ENCODE data around the gene DDIT4. TPM values are rescaled to one million over a fixed set of nuclear protein-coding genes. Genes with fewer than 3 reads are reported as not detected.
"Not testable (repeated sequence)": the region's sequence is repeated elsewhere in the genome, so short reads cannot be mapped to it uniquely, and the experiment has no call there.

The DDIT4 gene
- total and polyA plus RNA-seq, 2 of the 8 experiments (the other 6 are each of a cell fraction or from before 2014, with no cell fraction given), result 47.4 to 108 TPM

- not testable (repeated sequence) for H2AK5ac ChIP-seq (ENCODE audit: low read depth, low read length); H2BK12ac ChIP-seq (ENCODE audit: low read depth, low read length); H3K4ac ChIP-seq (replicated peaks; ENCODE audit: insufficient read length, low read depth, low read length); DNase-seq (ENCODE audit: low read depth in 1 of 2, low spot score in 2 of 2); H3K4me3 ChIP-seq (ENCODE audit: extremely low read depth in 1 of 4, insufficient read depth in 2 of 4, low read depth in 3 of 4, low read length in 4 of 4); H3K14ac ChIP-seq (ENCODE audit: insufficient read length); H3K23me2 ChIP-seq (ENCODE audit: low read depth, low read length); H4K8ac ChIP-seq (ENCODE audit: extremely low read depth, insufficient read depth, low read length); H2BK5ac ChIP-seq (ENCODE audit: low read depth, low read length); H4K5ac ChIP-seq (ENCODE audit: insufficient read length, low read depth, low read length); H2BK20ac ChIP-seq (ENCODE audit: low read length); H3K23ac ChIP-seq (ENCODE audit: insufficient read length); H3K27ac ChIP-seq (ENCODE audit: low read depth, low read length); H3K9me3 ChIP-seq (ENCODE audit: insufficient read depth in 2 of 2, low read depth in 1 of 2, low read length in 1 of 2); H3K79me1 ChIP-seq (ENCODE audit: low read depth, low read length); H4K91ac ChIP-seq (replicated peaks; ENCODE audit: insufficient read length, low read length); H2BK15ac ChIP-seq (ENCODE audit: low read length); FAIRE-seq; H2AFZ ChIP-seq (ENCODE audit: low read length); H3K27me3 ChIP-seq (replicated peaks in 1 of 4; ENCODE audit: control insufficient read depth in 3 of 4, extremely low read depth in 1 of 4, insufficient read depth in 3 of 4, low read length in 3 of 4); H2BK120ac ChIP-seq (replicated peaks; ENCODE audit: low read depth, low read length); H3K4me2 ChIP-seq (ENCODE audit: insufficient read depth in 1 of 2, low read depth in 2 of 2, low read length in 2 of 2); H3K18ac ChIP-seq (ENCODE audit: extremely low read depth, low read length); H3K9ac ChIP-seq (replicated peaks in 1 of 4; ENCODE audit: extremely low read depth in 1 of 4, low read depth in 3 of 4, low read length in 3 of 4); H3K56ac ChIP-seq (replicated peaks; ENCODE audit: insufficient read length, low read depth, low read length)
- ChIA-PET CTCF (ENCODE audit: partially characterized antibody) (interaction anchor here (0.6 to 3.5 kb wide), 11 partner anchors 12 to 231 kb away, joined by 3 to 16 read pairs (median 6); no protein-coding TSS in a partner anchor), POLR2A (ENCODE audit: partially characterized antibody) (interaction anchor here (1.1 to 16.4 kb wide), 5 partner anchors 12 to 39 kb away, joined by 4 to 895 read pairs (median 9); no protein-coding TSS in a partner anchor)
- peaks cover 0 to 15% (median 7%) of the 10 kb centered on the region in 4 experiments; a peak in 6 of 7 replicates for H3K4me1 ChIP-seq (replicated peaks in 1 of 4; ENCODE audit: control insufficient read depth in 3 of 4, insufficient read depth in 4 of 4, low read length in 3 of 4)
- H4K20me1 ChIP-seq (replicated peaks in 1 of 2; ENCODE audit: control insufficient read depth in 1 of 2, insufficient read depth in 2 of 2, low read length in 2 of 2), result peaks cover 11 to 15% of the 10 kb centered on the region in 2 experiments
- H3K79me2 ChIP-seq (ENCODE audit: control insufficient read depth in 1 of 2, insufficient read depth in 2 of 2, low read length in 2 of 2), result peaks cover 0 to 10% of the 10 kb centered on the region in 2 experiments; a peak in 3 of 4 replicates
- peaks cover 3 to 17% (median 10%) of the 10 kb centered on the region in 4 experiments; a peak in 7 of 8 replicates for H3K36me3 ChIP-seq (ENCODE audit: control insufficient read depth in 2 of 4, insufficient read depth in 4 of 4, low read length in 3 of 4)
- 93% methylated on average over 7 of the region's 7 CpGs; no CpG with 5 or more reads in 1 of the 2 experiments for WGBS, 2 experiments (ENCODE audit: extremely low coverage in 1 of 2, insufficient coverage in 1 of 2, insufficient read length in 1 of 2, insufficient replicate concordance in 2 of 2, low coverage in 1 of 2, low lambda C conversion rate in 2 of 2, missing lambda C conversion rate in 1 of 2)
Measured at GRCh38 chr10:72279587-72279986, 5.9 kb downstream of the DDIT4 start.

Measured in H1 (cell line).